Neuronal stem cell (in vitro differentiated cells): ENCODE measurements around the gene DIP2C.

ENCODE experiments used
- DNase-seq: peaks from one replicate; pipeline ENCODE4 v3.0.0-alpha.2; 2013; ENCODE audit warnings: low spot score
- H2AFZ ChIP-seq: one replicate; pipeline ENCODE4 v1.6.1; 2013; ENCODE audit warnings: mild to moderate bottlenecking, low read length, inconsistent platforms
- H2AK5ac ChIP-seq: 2 replicates; pipeline ENCODE4 v1.6.1; 2013; ENCODE audit warnings: low read depth, mild to moderate bottlenecking, inconsistent platforms, low read length, moderate library complexity, mixed read lengths
- H2BK120ac ChIP-seq: 2 replicates; pipeline ENCODE4 v1.6.1; 2013; ENCODE audit warnings: low read depth, mild to moderate bottlenecking, inconsistent platforms, low read length, moderate library complexity, mixed read lengths
- H2BK12ac ChIP-seq: one replicate; pipeline ENCODE4 v1.6.1; 2013; ENCODE audit warnings: low read length, inconsistent platforms
- H2BK15ac ChIP-seq: 2 replicates; pipeline ENCODE4 v1.6.1; 2013; ENCODE audit warnings: mild to moderate bottlenecking, low read length, inconsistent platforms, mixed read lengths
- H2BK5ac ChIP-seq: one replicate; pipeline ENCODE4 v1.6.1; 2013; ENCODE audit warnings: inconsistent platforms, mild to moderate bottlenecking, low read length, moderate library complexity
- H3K14ac ChIP-seq: one replicate; pipeline ENCODE4 v1.6.1; 2013; ENCODE audit warnings: low read length, inconsistent platforms
- H3K18ac ChIP-seq: 2 replicates; pipeline ENCODE4 v1.6.1; 2013; ENCODE audit warnings: low read length, inconsistent platforms
- H3K23ac ChIP-seq: 2 replicates; pipeline ENCODE4 v1.6.1; 2013; ENCODE audit warnings: low read depth, mild to moderate bottlenecking, mixed read lengths, low read length, inconsistent platforms; ENCODE audit not compliant: poor library complexity
- H3K27ac ChIP-seq: replicated peaks from 3 replicates; pipeline ENCODE4 v1.5.1; 2013; ENCODE audit warnings: low read length, inconsistent platforms
- H3K27me3 ChIP-seq, 3 experiments: 2 replicates each; pipeline ENCODE4 v1.6.1; 2013; ENCODE audit warnings: low read length in 3 of 3, mild to moderate bottlenecking in 2 of 3, inconsistent platforms in 1 of 3, low read depth in 1 of 3, mixed read lengths in 1 of 3, moderate library complexity in 1 of 3; ENCODE audit not compliant: control insufficient read depth in 3 of 3, insufficient read depth in 3 of 3
- H3K36me3 ChIP-seq, 2 donors: replicated peaks in 1 of 2; 2 replicates each; pipeline ENCODE4 v1.6.1; 2013; ENCODE audit warnings: low read length in 2 of 2; ENCODE audit not compliant: control insufficient read depth in 2 of 2, insufficient read depth in 2 of 2
- H3K4ac ChIP-seq: 2 replicates; pipeline ENCODE4 v1.6.1; 2013; ENCODE audit warnings: inconsistent platforms, mild to moderate bottlenecking, low read length, moderate library complexity
- H3K4me1 ChIP-seq, 2 donors: 1 replicate in 1 of 2; 2 replicates in 1 of 2; pipeline ENCODE4 v1.6.1; 2013; ENCODE audit warnings: low read length in 2 of 2, low read depth in 1 of 2; ENCODE audit not compliant: control insufficient read depth in 2 of 2, insufficient read depth in 1 of 2
- H3K4me2 ChIP-seq: one replicate; pipeline ENCODE4 v1.6.1; 2013; ENCODE audit warnings: mild to moderate bottlenecking, low read length, inconsistent platforms; ENCODE audit not compliant: insufficient read depth, poor library complexity, severe bottlenecking
- H3K4me3 ChIP-seq, 2 donors: 2 replicates each; pipeline ENCODE4 v1.5.1; 2013; ENCODE audit warnings: low read length in 2 of 2, mild to moderate bottlenecking in 2 of 2, inconsistent platforms in 1 of 2, moderate library complexity in 1 of 2
- H3K79me1 ChIP-seq: one replicate; pipeline ENCODE4 v1.6.1; 2013; ENCODE audit warnings: low read depth, mild to moderate bottlenecking, inconsistent platforms, low read length, moderate library complexity
- H3K9ac ChIP-seq: one replicate; pipeline ENCODE4 v1.6.1; 2013; ENCODE audit warnings: mild to moderate bottlenecking, low read depth, low read length, inconsistent platforms; ENCODE audit not compliant: poor library complexity
- H3K9me3 ChIP-seq, 2 donors: replicated peaks in 1 of 2; 2 replicates each; pipeline versions ENCODE3 to v1.6.1; 2013; ENCODE audit warnings: low read length in 2 of 2, mild to moderate bottlenecking in 2 of 2, inconsistent platforms in 1 of 2, low read depth in 1 of 2, mixed read lengths in 1 of 2, moderate library complexity in 1 of 2; ENCODE audit not compliant: control insufficient read depth in 2 of 2, insufficient read depth in 1 of 2
- H4K8ac ChIP-seq: one replicate; pipeline ENCODE4 v1.6.1; 2013; ENCODE audit warnings: low read depth, mild to moderate bottlenecking, inconsistent platforms, low read length, moderate library complexity
- H4K91ac ChIP-seq: one replicate; pipeline ENCODE4 v1.6.1; 2013; ENCODE audit warnings: low read length, low read depth, mild to moderate bottlenecking, inconsistent platforms; ENCODE audit not compliant: poor library complexity
- WGBS, 2 donors: extraction: QIAGEN DNeasy Blood & Tissue Kit; methylation state at CpG; one replicate each; pipeline ENCODE4 v1.1.7; 2013; ENCODE audit warnings: missing lambda C conversion rate in 2 of 2, mixed read lengths in 1 of 2; ENCODE audit not compliant: insufficient read length in 2 of 2, insufficient replicate concordance in 1 of 2; ENCODE audit errors: extremely low coverage in 2 of 2; 5-methylcytosine and 5-hydroxymethylcytosine counted together

DIP2C gene

DNA sequence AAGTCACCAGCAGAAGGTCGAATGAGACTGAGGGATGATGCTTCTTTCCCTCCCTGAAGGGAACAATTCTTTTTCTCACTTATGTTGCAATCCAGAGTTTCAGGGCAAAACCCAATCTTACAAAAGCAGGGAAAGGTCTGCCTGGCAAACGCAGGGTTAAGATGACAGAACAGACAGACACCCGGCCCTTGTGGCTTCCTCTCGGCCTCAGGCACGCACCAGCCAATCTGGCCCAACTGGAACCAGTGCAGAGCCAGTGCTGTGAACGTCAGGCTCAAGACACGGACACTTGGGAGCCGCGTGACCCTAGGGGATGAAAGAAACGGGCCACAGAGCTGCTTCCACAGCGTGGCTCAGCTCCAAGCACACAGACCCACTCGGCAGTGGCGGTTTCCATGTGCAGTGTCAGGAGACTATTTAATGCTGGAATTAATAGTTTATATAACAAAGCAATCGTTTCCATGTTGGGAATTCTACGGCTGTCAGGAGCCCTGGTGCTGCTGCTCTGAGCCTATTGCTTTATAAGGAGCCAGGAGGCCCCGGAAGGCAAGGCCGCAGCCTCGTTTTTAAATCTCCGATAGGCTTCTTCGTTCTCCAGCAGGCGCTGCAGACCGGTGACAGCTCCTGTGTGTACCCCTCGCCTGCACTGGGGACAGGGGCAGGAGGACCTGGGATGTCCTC, 198.4 kb downstream of the DIP2C start:
- no CpG with 5 or more reads among the region's 23 CpGs for WGBS, 2 donors

DNA sequence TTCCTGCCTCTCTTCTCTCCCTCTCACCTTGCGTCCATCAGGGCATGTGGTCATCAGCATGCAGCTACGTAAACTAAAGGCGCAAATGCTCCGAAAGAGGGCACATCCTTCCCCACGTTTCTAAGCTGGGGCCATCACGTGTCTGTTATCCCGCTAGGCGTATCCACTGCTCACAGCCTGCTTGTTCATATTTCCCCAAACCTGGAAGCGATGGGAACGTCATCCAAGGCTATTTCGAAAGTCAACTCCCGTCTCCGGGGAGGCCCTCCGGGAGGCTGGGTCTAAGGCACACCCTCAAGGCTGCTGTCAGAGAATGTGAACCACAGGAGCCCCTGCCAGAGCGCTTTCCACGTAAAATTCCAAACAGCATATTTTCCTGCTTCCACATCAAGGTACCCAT, 199.2 kb downstream of the DIP2C start:
- DNase-seq: no peak
- Histone ChIP-seq H3K18ac (no peak overlapping the region), H3K9ac (no peak overlapping the region), H3K4me1 (peaks cover 9 to 29% of the 10 kb centered on the region in 2 donors), H2BK120ac (no peak overlapping the region), H2BK12ac (no peak overlapping the region), H4K91ac (no peak overlapping the region), H4K8ac (no peak overlapping the region), H3K14ac (no peak overlapping the region), H3K4me3 (no peak overlapping the region), H2BK15ac (no peak overlapping the region), H2AK5ac (no peak overlapping the region), H3K36me3 (peaks cover 0 to 15% of the 10 kb centered on the region in 2 donors), H3K27ac (no peak overlapping the region), H2BK5ac (no peak overlapping the region), H3K9me3 (no peaks in the 10 kb centered on the region), H3K27me3 (no peaks in the 10 kb centered on the region), H3K4me2 (no peak overlapping the region), H2AFZ (no peak overlapping the region), H3K4ac (no peak overlapping the region), H3K23ac (no peak overlapping the region), H3K79me1 (peaks cover 7% of the 10 kb centered on the region)
- WGBS, 2 donors: no CpG with 5 or more reads among the region's 16 CpGs

More for the DNA sequence above, 198.4 kb downstream of the DIP2C start:
- Histone ChIP-seq H3K79me1 (peaks cover 7% of the 10 kb centered on the region), H3K4me3 (no peak overlapping the region), H4K8ac (no peak overlapping the region), H3K27ac (no peak overlapping the region), H3K4me2 (no peak overlapping the region), H3K4me1 (peaks cover 9 to 29% of the 10 kb centered on the region in 2 donors), H2AK5ac (no peak overlapping the region), H2BK120ac (no peak overlapping the region), H3K18ac (no peak overlapping the region), H3K36me3 (peaks cover 0 to 7% of the 10 kb centered on the region in 2 donors), H2BK15ac (no peak overlapping the region), H2AFZ (no peak overlapping the region), H3K9ac (no peak overlapping the region), H3K27me3 (no peaks in the 10 kb centered on the region), H3K14ac (no peak overlapping the region), H2BK12ac (no peak overlapping the region), H3K23ac (no peak overlapping the region), H2BK5ac (no peak overlapping the region), H4K91ac (no peak overlapping the region), H3K4ac (no peak overlapping the region), H3K9me3 (no peaks in the 10 kb centered on the region)
- DNase-seq: no peak

DNA sequence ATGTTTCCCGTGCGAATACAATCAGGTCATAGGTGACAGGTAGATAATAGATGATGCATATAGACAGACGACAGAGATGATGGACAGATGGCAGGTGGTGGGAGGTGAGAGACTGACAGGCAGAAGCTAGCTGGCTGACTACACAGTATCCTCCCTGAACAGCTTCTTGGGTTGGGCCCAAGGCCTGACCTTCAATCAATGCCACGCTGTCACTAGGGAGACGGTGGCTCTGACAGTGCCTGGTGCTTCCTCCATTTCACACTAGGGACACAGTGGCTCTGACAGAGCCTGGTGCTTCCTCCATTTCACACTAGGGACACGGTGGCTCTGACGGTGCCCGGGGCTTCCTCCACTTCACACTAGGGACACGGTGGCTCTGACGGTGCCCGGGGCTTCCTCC, 200.1 kb downstream of the DIP2C start:
- Histone ChIP-seq H3K14ac (no peak overlapping the region), H2BK120ac (no peak overlapping the region), H3K36me3 (peaks cover 0 to 24% of the 10 kb centered on the region in 2 donors), H3K27me3 (no peaks in the 10 kb centered on the region), H4K91ac (no peak overlapping the region), H3K4me2 (no peak overlapping the region), H3K4me3 (no peak overlapping the region), H2AK5ac (no peak overlapping the region), H2AFZ (no peak overlapping the region), H3K23ac (no peak overlapping the region), H3K18ac (peak overlapping the region; percentile 57), H3K9me3 (no peaks in the 10 kb centered on the region), H3K79me1 (peaks cover 7% of the 10 kb centered on the region), H3K9ac (no peak overlapping the region), H3K27ac (no peak overlapping the region), H2BK15ac (no peak overlapping the region), H3K4ac (no peak overlapping the region), H2BK5ac (no peak overlapping the region), H4K8ac (no peak overlapping the region), H3K4me1 (peaks cover 9 to 27% of the 10 kb centered on the region in 2 donors), H2BK12ac (no peak overlapping the region)
- DNase-seq: no peak
- WGBS, 2 donors: no CpG with 5 or more reads among the region's 11 CpGs

DNA sequence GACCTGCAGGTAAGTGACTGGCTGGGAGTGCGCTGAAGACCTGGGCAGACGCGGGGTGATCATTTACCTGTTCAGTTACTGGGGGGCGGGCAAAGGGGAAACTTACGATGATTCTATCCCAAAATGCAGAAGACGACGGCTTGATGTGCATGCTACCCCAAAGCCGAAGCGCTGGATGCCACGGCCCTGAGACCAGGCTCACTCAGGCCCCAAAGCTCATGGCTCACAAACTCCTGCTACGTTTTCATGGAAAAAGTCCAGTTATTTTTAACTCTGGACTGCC, 200.6 kb downstream of the DIP2C start:
- no peak overlapping the region for H2AFZ ChIP-seq
- no peak overlapping the region for H2BK120ac ChIP-seq
- no peak overlapping the region for H3K9ac ChIP-seq
- H3K36me3 ChIP-seq: peaks cover 0 to 29% of the 10 kb centered on the region in 2 donors
- no peak overlapping the region for H2BK15ac ChIP-seq
- H3K4me2 ChIP-seq: no peak overlapping the region
- H2BK12ac ChIP-seq: no peak overlapping the region
- no peaks in the 10 kb centered on the region for H3K9me3 ChIP-seq
- no peak overlapping the region for H4K91ac ChIP-seq
- no peaks in the 10 kb centered on the region for H3K27me3 ChIP-seq
- H2BK5ac ChIP-seq: no peak overlapping the region
- H3K27ac ChIP-seq: no peak overlapping the region
- peaks cover 9 to 24% of the 10 kb centered on the region in 2 donors for H3K4me1 ChIP-seq
- no peak overlapping the region for H3K18ac ChIP-seq
- H3K14ac ChIP-seq: no peak overlapping the region
- H3K4me3 ChIP-seq: no peak overlapping the region
- no peak overlapping the region for H4K8ac ChIP-seq
- WGBS, 2 donors: no CpG with 5 or more reads among the region's 11 CpGs
- H3K23ac ChIP-seq: no peak overlapping the region
- no peak for DNase-seq
- H3K4ac ChIP-seq: no peak overlapping the region
- H2AK5ac ChIP-seq: no peak overlapping the region
- peaks cover 7% of the 10 kb centered on the region for H3K79me1 ChIP-seq
